MM.1S (cell line): Measurements from ENCODE around the gene CCDC93.

Experiments used
- EZH2 ChIP-seq: fragments of 300-600 bp; sonication (generic); optimal IDR thresholded peaks from 2 replicates; pipeline ENCODE3; 2017; ENCODE audit warnings: low read depth, mild to moderate bottlenecking, antibody characterized with exemption, low read length, mixed read lengths
- TF ChIP-seq, protein P1 (sequence below): fragments of 300-600 bp; sonication (generic); IDR thresholded peaks from 2 replicates; pipeline ENCODE4 v1.5.1; 2016; ENCODE audit warnings: antibody characterized with exemption, low read length, mixed read lengths

DNA sequence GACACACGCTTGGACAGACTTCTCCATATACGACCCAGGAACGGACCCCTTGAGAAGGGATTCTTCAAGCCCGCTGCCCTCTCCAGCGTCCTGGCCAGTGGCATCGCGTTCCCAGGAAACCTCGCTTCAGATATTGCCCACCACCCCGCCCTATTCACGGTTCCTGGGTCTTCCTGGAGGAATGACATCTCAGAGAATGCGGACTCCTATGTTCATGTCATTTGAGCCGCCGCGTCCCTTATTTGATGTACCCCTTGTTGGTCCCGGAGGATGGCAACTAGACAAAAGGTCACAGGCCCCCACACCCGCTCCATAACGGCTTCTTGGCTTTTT lies 588 bp upstream of the CCDC93 start:
- TF ChIP-seq, protein P1, sequence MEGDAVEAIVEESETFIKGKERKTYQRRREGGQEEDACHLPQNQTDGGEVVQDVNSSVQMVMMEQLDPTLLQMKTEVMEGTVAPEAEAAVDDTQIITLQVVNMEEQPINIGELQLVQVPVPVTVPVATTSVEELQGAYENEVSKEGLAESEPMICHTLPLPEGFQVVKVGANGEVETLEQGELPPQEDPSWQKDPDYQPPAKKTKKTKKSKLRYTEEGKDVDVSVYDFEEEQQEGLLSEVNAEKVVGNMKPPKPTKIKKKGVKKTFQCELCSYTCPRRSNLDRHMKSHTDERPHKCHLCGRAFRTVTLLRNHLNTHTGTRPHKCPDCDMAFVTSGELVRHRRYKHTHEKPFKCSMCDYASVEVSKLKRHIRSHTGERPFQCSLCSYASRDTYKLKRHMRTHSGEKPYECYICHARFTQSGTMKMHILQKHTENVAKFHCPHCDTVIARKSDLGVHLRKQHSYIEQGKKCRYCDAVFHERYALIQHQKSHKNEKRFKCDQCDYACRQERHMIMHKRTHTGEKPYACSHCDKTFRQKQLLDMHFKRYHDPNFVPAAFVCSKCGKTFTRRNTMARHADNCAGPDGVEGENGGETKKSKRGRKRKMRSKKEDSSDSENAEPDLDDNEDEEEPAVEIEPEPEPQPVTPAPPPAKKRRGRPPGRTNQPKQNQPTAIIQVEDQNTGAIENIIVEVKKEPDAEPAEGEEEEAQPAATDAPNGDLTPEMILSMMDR = no peak
- no peak for TF ChIP-seq EZH2
